GM23338 (cell line): ENCODE data around the gene UBE2I. TPM values are rescaled to one million over a fixed set of nuclear protein-coding genes. Genes with fewer than 3 reads are reported as not detected.

Experiments used
- ATAC-seq: fragments of 200-7000 bp; cut with Tn5 transposase; 3 replicates; pipeline ENCODE4 v1.9.1; 2020
- DNase-seq: peaks from one replicate; pipeline ENCODE4 v3.0.0-alpha.2; 2015; ENCODE audit warnings: low spot score
- H2AFZ ChIP-seq: fragments of 200-600 bp; sonication (generic); 2 replicates; pipeline ENCODE4 v1.8.0; 2016; ENCODE audit warnings: antibody characterized with exemption, mild to moderate bottlenecking, moderate library complexity
- H3F3A ChIP-seq: fragments of 200-600 bp; sonication (generic); replicated peaks from 2 replicates; pipeline ENCODE4 v1.8.0; 2017; ENCODE audit warnings: antibody characterized with exemption, mixed run types, low read depth
- H3K27ac ChIP-seq: fragments of 200-600 bp; sonication (generic); 2 replicates; pipeline ENCODE4 v1.6.1; 2016; ENCODE audit warnings: low read depth
- H3K27me3 ChIP-seq: fragments of 200-600 bp; sonication (generic); 2 replicates; pipeline ENCODE4 v1.8.0; 2016; ENCODE audit warnings: mild to moderate bottlenecking, mixed run types, moderate library complexity; ENCODE audit not compliant: insufficient read depth
- H3K36me3 ChIP-seq: fragments of 200-600 bp; sonication (generic); 2 replicates; pipeline ENCODE4 v1.8.0; 2016; ENCODE audit warnings: mild to moderate bottlenecking; ENCODE audit not compliant: insufficient read depth
- H3K4me1 ChIP-seq: fragments of 200-600 bp; sonication (generic); 2 replicates; pipeline ENCODE4 v1.8.0; 2016; ENCODE audit warnings: mild to moderate bottlenecking, moderate library complexity; ENCODE audit not compliant: insufficient read depth
- H3K4me2 ChIP-seq: fragments of 200-600 bp; sonication (generic); 2 replicates; pipeline ENCODE4 v1.7.1; 2017; ENCODE audit warnings: mixed run types
- H3K4me3 ChIP-seq: fragments of 200-600 bp; sonication (generic); 2 replicates; pipeline ENCODE4 v1.6.1; 2016; ENCODE audit warnings: mixed run types
- H3K79me2 ChIP-seq: fragments of 200-600 bp; sonication (generic); replicated peaks from 2 replicates; pipeline ENCODE4 v1.8.0; 2017; ENCODE audit warnings: mild to moderate bottlenecking; ENCODE audit not compliant: insufficient read depth
- H3K9me2 ChIP-seq: fragments of 200-600 bp; sonication (generic); 2 replicates; pipeline ENCODE4 v1.8.0; 2017; ENCODE audit not compliant: insufficient read depth
- H4K20me1 ChIP-seq: fragments of 200-600 bp; sonication (generic); replicated peaks from 2 replicates; pipeline ENCODE4 v1.8.0; 2017; ENCODE audit warnings: mild to moderate bottlenecking; ENCODE audit not compliant: insufficient read depth
- H3K27ac Mint-ChIP-seq: 2 replicates; pipeline ENCODE4 v1.8.0; 2020; ENCODE audit warnings: inconsistent platforms, mild to moderate bottlenecking, moderate library complexity, mixed read lengths
- H3K27me3 Mint-ChIP-seq: 3 replicates; pipeline ENCODE4 v1.8.0; 2022; ENCODE audit warnings: low read depth, mild to moderate bottlenecking, moderate library complexity, mixed read lengths, inconsistent platforms; ENCODE audit not compliant: insufficient read depth, poor library complexity
- H3K36me3 Mint-ChIP-seq: 3 replicates; pipeline ENCODE4 v1.8.0; 2021; ENCODE audit warnings: low read depth, mild to moderate bottlenecking, inconsistent platforms, moderate library complexity, mixed read lengths
- H3K4me1 Mint-ChIP-seq: 3 replicates; pipeline ENCODE4 v1.8.0; 2020; ENCODE audit warnings: mild to moderate bottlenecking, inconsistent platforms, mixed read lengths
- H3K4me3 Mint-ChIP-seq: 3 replicates; pipeline ENCODE4 v1.8.0; 2021; ENCODE audit warnings: moderate library complexity, mild to moderate bottlenecking, inconsistent platforms, mixed read lengths
- H3K9me3 Mint-ChIP-seq: 3 replicates; pipeline ENCODE4 v1.8.0; 2020; ENCODE audit warnings: moderate library complexity, mild to moderate bottlenecking, inconsistent platforms, mixed read lengths
- CREB1 ChIP-seq: fragments of 250-450 bp; sonication (Bioruptor Pico); IDR thresholded peaks from 2 replicates; pipeline ENCODE4 v1.5.0; 2020; ENCODE audit warnings: low read depth, mild to moderate bottlenecking, moderate library complexity
- EZH2 ChIP-seq: fragments of 200-600 bp; sonication (generic); IDR thresholded peaks from one replicate; pipeline ENCODE4 v1.8.0; 2017; ENCODE audit warnings: antibody characterized with exemption, mild to moderate bottlenecking, low read depth; ENCODE audit not compliant: unreplicated experiment
- EZH2phosphoT487 ChIP-seq: fragments of 200-600 bp; sonication (generic); IDR thresholded peaks from one replicate; pipeline ENCODE4 v1.8.1; 2018; ENCODE audit warnings: antibody characterized with exemption; ENCODE audit not compliant: unreplicated experiment
- NANOG ChIP-seq: IDR thresholded peaks from 2 replicates; pipeline ENCODE4 v1.6.1; 2016; ENCODE audit warnings: antibody characterized with exemption, borderline replicate concordance
- STAT1 ChIP-seq: IDR thresholded peaks from one replicate; pipeline ENCODE4 v1.6.1; 2016; ENCODE audit warnings: antibody characterized with exemption; ENCODE audit not compliant: unreplicated experiment
- ZNF114 ChIP-seq: fragments of 250-450 bp; sonication (Bioruptor Pico); IDR thresholded peaks from 2 replicates; pipeline ENCODE4 v1.5.0; 2020; ENCODE audit warnings: mild to moderate bottlenecking, moderate library complexity
- ZNF462 ChIP-seq: fragments of 250-450 bp; sonication (Bioruptor Pico); IDR thresholded peaks from 2 replicates; pipeline ENCODE4 v1.5.0; 2020; ENCODE audit warnings: mild to moderate bottlenecking, moderate library complexity
- polyA plus RNA-seq: library from polyadenylated mRNA; unstranded; fragments of >200 nt; fragmentation: Nextera tagmentation; extraction: Ambion mirVana; gene quantifications from 2 replicates; pipeline ENCODE4 v1.2.1, GENCODE V29; 2016
- total RNA-seq: library from RNA; depleted of rRNA; stranded (reverse); fragments of >200 nt; shearing (Covaris generic); gene quantifications from 2 replicates; pipeline ENCODE4 v1.2.3, GENCODE V29; 2014
- TF ChIP-seq, protein P1 (sequence below): IDR thresholded peaks from 2 replicates; pipeline ENCODE4 v1.6.1; 2016; ENCODE audit warnings: antibody characterized with exemption
- TF ChIP-seq, protein P2 (sequence below): IDR thresholded peaks from one replicate; pipeline ENCODE4 v1.6.1; 2018; ENCODE audit warnings: antibody characterized with exemption; ENCODE audit not compliant: unreplicated experiment
- TF ChIP-seq, protein P3 (sequence below), 2 experiments: fragments of 200-600 bp in 1 of 2; sonication (generic) in 1 of 2; conservative IDR thresholded peaks; 2 replicates each; pipeline versions ENCODE4 v1.5.1 to v1.6.1; 2016 to 2017; ENCODE audit warnings: antibody characterized with exemption in 2 of 2, low read depth in 2 of 2, mild to moderate bottlenecking in 2 of 2, moderate library complexity in 1 of 2

Gene UBE2I
- total and polyA plus RNA-seq, 2 experiments from 2014 or later: 116 to 220 TPM

DNA sequence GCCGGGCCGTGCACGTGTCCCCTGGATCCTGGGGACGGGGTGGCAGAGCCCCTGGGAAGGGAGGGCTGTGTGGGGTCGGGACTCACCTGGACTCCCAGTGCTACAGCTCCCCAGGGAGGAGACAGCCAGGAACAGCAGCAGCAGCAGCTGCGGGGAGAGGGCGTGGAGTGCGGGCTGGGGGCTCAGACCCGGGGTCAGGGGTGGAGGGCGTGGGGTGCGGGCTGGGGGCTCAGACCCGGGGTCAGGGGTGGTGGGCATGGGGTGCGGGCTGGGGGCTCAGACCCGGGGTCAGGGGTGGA, 32.9 kb upstream of the UBE2I start:
- Histone ChIP-seq H3F3A (no peaks in the 10 kb centered on the region), H3K4me3 (no peak overlapping the region), H3K79me2 (no peaks in the 10 kb centered on the region), H3K27ac (no peak overlapping the region), H4K20me1 (no peaks in the 10 kb centered on the region), H3K4me1 (peaks cover 6% of the 10 kb centered on the region; the same call in 1 of the 2 replicates), H3K27me3 (no peaks in the 10 kb centered on the region), H2AFZ (no peak overlapping the region), H3K9me2 (no peaks in the 10 kb centered on the region), H3K4me2 (no peak overlapping the region), H3K36me3 (no peaks in the 10 kb centered on the region)
- Mint-ChIP-seq H3K36me3 (peaks cover 5% of the 10 kb centered on the region; the same call in 1 of the 3 replicates), H3K27ac (no peak overlapping the region), H3K27me3 (peaks cover 11% of the 10 kb centered on the region), H3K4me3 (no peak overlapping the region), H3K9me3 (no peaks in the 10 kb centered on the region; the same call in 1 of the 3 replicates), H3K4me1 (peaks cover 2% of the 10 kb centered on the region)
- no peak for TF ChIP-seq STAT1
- ATAC-seq (no peak), DNase-seq (no peak)

DNA sequence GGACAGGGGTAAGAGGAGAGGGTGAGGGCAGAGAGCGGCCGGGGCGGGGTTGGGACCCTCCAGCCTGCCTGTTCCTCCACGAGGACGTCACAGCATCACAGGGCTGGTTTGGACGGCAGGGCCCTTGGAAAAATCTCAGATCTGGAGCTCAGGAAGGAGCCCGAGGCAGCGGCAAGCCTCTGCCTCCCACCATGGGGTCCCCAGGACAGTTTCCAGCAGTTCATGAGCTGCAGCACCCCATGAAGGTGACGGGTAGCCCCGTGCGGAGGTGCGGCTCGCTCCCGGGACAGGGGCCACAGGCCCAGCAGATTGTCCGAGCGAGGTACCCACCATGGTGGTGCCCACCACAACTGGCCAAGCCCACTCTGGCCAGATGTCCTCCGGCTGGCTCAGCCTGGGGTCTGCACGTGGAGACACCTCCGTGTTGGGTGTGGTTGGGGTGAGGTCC, 32.3 kb upstream of the UBE2I start:
- DNase-seq: no peak
- H3K27me3 Mint-ChIP-seq: peaks cover 11% of the 10 kb centered on the region
- no peaks in the 10 kb centered on the region; the same call in 1 of the 3 replicates for H3K9me3 Mint-ChIP-seq
- Histone ChIP-seq H3F3A (no peaks in the 10 kb centered on the region), H4K20me1 (no peaks in the 10 kb centered on the region), H3K4me1 (peaks cover 6% of the 10 kb centered on the region; the same call in 1 of the 2 replicates), H3K27me3 (no peaks in the 10 kb centered on the region), H3K4me3 (no peak overlapping the region), H3K4me2 (no peak overlapping the region), H3K9me2 (no peaks in the 10 kb centered on the region), H3K79me2 (no peaks in the 10 kb centered on the region), H3K36me3 (no peaks in the 10 kb centered on the region), H2AFZ (no peak overlapping the region), H3K27ac (no peak overlapping the region)
- peaks cover 5% of the 10 kb centered on the region; the same call in 1 of the 3 replicates for H3K36me3 Mint-ChIP-seq
- no peak for ATAC-seq
- H3K4me3 Mint-ChIP-seq: no peak overlapping the region
- H3K4me1 Mint-ChIP-seq: peaks cover 2% of the 10 kb centered on the region
- no peak overlapping the region for H3K27ac Mint-ChIP-seq
- TF ChIP-seq EZH2 (no peak), ZNF462 (CRISPR knock-in tag) (no peak), ZNF114 (no peak), NANOG (no peak), EZH2phosphoT487 (no peak), CREB1 (no peak)
- TF ChIP-seq, protein P1, sequence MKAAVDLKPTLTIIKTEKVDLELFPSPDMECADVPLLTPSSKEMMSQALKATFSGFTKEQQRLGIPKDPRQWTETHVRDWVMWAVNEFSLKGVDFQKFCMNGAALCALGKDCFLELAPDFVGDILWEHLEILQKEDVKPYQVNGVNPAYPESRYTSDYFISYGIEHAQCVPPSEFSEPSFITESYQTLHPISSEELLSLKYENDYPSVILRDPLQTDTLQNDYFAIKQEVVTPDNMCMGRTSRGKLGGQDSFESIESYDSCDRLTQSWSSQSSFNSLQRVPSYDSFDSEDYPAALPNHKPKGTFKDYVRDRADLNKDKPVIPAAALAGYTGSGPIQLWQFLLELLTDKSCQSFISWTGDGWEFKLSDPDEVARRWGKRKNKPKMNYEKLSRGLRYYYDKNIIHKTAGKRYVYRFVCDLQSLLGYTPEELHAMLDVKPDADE: no peak
- TF ChIP-seq, protein P2, sequence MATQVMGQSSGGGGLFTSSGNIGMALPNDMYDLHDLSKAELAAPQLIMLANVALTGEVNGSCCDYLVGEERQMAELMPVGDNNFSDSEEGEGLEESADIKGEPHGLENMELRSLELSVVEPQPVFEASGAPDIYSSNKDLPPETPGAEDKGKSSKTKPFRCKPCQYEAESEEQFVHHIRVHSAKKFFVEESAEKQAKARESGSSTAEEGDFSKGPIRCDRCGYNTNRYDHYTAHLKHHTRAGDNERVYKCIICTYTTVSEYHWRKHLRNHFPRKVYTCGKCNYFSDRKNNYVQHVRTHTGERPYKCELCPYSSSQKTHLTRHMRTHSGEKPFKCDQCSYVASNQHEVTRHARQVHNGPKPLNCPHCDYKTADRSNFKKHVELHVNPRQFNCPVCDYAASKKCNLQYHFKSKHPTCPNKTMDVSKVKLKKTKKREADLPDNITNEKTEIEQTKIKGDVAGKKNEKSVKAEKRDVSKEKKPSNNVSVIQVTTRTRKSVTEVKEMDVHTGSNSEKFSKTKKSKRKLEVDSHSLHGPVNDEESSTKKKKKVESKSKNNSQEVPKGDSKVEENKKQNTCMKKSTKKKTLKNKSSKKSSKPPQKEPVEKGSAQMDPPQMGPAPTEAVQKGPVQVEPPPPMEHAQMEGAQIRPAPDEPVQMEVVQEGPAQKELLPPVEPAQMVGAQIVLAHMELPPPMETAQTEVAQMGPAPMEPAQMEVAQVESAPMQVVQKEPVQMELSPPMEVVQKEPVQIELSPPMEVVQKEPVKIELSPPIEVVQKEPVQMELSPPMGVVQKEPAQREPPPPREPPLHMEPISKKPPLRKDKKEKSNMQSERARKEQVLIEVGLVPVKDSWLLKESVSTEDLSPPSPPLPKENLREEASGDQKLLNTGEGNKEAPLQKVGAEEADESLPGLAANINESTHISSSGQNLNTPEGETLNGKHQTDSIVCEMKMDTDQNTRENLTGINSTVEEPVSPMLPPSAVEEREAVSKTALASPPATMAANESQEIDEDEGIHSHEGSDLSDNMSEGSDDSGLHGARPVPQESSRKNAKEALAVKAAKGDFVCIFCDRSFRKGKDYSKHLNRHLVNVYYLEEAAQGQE: no peak
- TF ChIP-seq, protein P3, sequence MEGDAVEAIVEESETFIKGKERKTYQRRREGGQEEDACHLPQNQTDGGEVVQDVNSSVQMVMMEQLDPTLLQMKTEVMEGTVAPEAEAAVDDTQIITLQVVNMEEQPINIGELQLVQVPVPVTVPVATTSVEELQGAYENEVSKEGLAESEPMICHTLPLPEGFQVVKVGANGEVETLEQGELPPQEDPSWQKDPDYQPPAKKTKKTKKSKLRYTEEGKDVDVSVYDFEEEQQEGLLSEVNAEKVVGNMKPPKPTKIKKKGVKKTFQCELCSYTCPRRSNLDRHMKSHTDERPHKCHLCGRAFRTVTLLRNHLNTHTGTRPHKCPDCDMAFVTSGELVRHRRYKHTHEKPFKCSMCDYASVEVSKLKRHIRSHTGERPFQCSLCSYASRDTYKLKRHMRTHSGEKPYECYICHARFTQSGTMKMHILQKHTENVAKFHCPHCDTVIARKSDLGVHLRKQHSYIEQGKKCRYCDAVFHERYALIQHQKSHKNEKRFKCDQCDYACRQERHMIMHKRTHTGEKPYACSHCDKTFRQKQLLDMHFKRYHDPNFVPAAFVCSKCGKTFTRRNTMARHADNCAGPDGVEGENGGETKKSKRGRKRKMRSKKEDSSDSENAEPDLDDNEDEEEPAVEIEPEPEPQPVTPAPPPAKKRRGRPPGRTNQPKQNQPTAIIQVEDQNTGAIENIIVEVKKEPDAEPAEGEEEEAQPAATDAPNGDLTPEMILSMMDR (conservative IDR thresholded peaks at IDR 0.05; ENCODE audit: low read depth in 2 of 2): no peak
